T-helper 1 cell treated with Interleukin-12 subunit alpha and Interleukin-12 subunit beta and Interleukin-4 antibody, amounts not matched to agents 30 μg/mL and 1 μg/mL, for 36 hours (primary cell): ENCODE measurements around the gene NRG2.

Experiments
- H3K27ac Mint-ChIP-seq: one replicate; pipeline ENCODE4 v1.8.0; 2021; ENCODE audit warnings: mild to moderate bottlenecking, mixed read lengths
- H3K27me3 Mint-ChIP-seq: one replicate; pipeline ENCODE4 v1.8.0; 2021; ENCODE audit warnings: low read depth, mixed read lengths
- H3K36me3 Mint-ChIP-seq: one replicate; pipeline ENCODE4 v1.8.0; 2021; ENCODE audit warnings: low read depth, mixed read lengths
- H3K4me1 Mint-ChIP-seq: one replicate; pipeline ENCODE4 v1.8.0; 2021; ENCODE audit warnings: low read depth, mixed read lengths
- H3K4me3 Mint-ChIP-seq: one replicate; pipeline ENCODE4 v1.8.0; 2021; ENCODE audit warnings: mild to moderate bottlenecking, moderate library complexity, mixed read lengths
- H3K9me3 Mint-ChIP-seq: one replicate; pipeline ENCODE4 v1.8.0; 2021; ENCODE audit warnings: mixed read lengths

Gene NRG2

DNA sequence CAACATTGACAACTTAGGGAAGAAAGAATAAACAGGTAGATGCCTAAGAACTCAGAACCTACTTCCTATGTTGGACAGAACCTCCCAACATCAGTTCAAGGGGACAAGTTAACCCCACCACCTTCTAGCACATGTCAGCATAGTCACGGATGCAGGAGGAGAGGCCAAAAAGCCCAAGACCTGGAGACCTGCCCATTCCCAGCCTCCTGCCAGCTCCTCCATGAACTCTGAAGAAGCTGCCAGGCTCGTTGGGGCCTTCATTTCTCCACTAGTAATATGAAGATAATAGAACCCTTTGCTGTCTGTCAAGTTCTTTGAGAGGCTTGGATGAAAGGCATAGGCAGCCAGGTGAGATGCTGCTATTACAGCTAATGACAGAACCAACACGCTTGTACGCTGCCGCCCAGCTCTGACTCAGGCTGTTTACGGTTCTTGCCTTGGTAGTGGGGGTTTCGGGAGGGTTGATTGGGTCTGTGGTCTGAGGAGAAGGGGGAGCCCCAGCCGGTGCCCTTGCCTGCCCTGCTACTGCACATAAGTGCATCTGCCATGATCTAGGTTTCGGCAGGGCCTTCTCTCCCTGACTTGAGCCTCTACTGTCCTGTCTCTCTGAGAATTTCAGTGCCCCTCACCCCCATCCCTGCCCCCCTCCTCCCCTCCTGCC lies 82.2 kb downstream of the NRG2 start:
- no peaks in the 10 kb centered on the region for H3K36me3 Mint-ChIP-seq
- H3K9me3 Mint-ChIP-seq = no peaks in the 10 kb centered on the region
- peaks cover 3% of the 10 kb centered on the region for H3K27me3 Mint-ChIP-seq
- no peak overlapping the region for H3K4me3 Mint-ChIP-seq
- no peak overlapping the region for H3K27ac Mint-ChIP-seq
- H3K4me1 Mint-ChIP-seq = no peaks in the 10 kb centered on the region

DNA sequence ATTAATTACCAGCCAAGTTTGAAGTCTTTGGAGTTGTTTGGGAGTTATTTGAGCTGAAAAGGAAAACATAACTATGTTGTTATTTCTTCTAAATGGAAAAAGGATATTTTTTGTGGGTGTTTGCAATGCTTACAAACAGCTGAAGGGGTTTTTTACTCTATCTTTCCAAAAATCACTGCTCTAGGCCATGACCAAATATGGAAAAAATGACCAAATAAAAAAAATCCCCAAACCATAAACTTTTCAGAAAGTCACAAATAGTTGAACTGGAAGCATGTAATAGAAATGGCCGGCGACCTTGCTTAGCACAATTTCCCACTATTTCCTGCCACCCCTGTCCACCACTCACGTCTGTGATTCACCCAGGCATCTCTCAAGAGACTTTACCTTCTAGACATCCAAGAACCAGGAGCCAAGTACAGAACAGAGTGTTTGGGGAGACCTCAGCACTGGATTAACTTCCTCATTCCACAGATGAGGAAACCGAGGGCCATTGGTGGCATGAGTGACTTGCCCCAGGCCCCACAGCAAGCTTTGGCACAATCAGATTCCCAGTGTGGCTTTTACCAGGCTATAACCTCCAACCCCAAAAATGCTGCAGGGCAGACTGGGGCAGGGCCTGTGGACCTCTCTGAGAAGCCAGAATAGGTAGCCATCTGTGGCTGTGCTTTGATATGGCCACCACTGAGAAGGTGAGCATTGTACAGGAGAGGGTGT lies 84.5 kb downstream of the NRG2 start:
- no peak overlapping the region for H3K27ac Mint-ChIP-seq
- H3K4me1 Mint-ChIP-seq = no peaks in the 10 kb centered on the region
- no peak overlapping the region for H3K4me3 Mint-ChIP-seq
- no peaks in the 10 kb centered on the region for H3K36me3 Mint-ChIP-seq
- H3K27me3 Mint-ChIP-seq = peaks cover 3% of the 10 kb centered on the region
- no peaks in the 10 kb centered on the region for H3K9me3 Mint-ChIP-seq

DNA sequence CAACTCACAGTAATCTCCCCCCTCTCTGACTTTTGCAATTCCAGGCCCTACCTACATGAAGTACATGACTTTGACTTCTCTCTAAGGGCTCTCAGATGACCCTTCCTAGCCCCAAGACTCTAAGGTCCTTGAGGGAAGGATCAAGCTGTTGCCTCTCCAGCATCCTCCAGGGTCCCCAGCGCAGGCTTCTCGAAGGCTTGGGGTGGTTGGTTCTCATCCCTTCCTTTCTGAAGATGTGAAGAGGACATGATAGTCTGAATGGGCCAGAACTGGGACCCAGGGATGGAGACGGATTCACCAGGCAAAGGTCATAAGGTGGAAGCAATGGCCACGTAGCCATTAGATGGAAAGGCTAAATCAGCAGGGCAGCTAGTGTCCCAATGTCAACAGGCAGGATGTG lies 86.8 kb downstream of the NRG2 start:
- Mint-ChIP-seq H3K4me3 (no peak overlapping the region), H3K27ac (no peak overlapping the region), H3K4me1 (no peaks in the 10 kb centered on the region), H3K36me3 (no peaks in the 10 kb centered on the region), H3K27me3 (no peaks in the 10 kb centered on the region), H3K9me3 (no peaks in the 10 kb centered on the region)

DNA sequence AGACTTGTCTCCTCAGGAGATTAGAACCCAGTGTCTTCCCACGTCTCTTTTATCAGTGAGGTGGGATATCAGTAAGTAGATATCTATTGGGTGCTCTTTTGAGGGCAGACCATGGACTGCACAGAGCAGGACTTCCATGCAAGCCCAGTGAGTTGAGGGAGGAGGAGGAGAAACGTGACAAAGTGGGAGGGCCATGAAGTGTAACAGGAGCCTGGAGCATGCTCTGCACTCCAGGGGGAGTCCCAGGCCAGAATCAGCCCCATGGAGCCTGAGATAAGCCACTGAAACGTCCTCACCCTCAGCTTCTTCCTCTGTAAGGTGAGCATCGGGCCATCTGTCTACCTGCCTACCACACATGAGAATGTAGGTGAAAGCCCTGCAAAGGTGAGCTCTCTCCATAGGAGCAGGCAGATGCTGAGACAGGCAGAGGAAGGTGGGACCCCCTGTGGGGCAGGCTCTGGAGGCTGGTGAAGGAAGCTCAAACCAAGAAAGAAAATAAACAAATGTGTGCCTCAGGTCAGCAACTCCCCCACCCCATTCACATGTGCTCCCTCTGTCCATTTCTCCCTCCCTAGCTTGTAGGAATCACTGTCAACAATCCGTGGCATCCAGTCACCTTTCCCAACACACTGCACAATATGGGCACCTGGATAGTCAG lies 87.4 kb downstream of the NRG2 start:
- H3K36me3 Mint-ChIP-seq = no peaks in the 10 kb centered on the region
- no peaks in the 10 kb centered on the region for H3K9me3 Mint-ChIP-seq
- H3K27me3 Mint-ChIP-seq = peaks cover 2% of the 10 kb centered on the region
- H3K4me3 Mint-ChIP-seq = no peak overlapping the region
- no peak overlapping the region for H3K27ac Mint-ChIP-seq
- H3K4me1 Mint-ChIP-seq = no peaks in the 10 kb centered on the region

DNA sequence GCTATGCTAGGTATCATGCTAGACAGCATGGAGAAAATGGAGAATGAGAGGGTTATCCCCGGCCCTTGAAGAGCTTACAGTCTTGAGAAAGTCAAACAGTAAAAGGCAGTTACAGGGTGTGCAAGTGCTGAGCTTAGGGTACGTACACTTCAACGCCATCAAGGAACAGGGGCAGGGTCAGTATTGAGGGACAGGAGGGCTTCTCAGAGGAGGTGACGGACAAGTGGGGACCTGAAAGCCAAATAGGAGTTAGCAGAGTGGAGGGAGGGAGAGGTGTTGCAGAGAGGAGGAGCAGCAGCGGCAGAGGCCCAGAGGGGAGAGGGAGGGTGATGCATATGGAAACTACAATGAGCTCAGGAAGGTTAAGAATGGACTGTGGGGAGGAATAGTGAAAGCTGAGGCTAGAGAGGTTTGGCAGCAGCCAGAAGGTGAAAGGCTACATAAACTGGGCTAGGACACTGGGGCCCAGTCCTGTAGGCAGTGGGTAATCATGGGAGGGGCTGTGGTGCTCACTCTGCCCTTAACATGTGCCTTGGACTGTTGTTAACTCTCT lies 88.0 kb downstream of the NRG2 start:
- no peak overlapping the region for H3K4me3 Mint-ChIP-seq
- no peaks in the 10 kb centered on the region for H3K36me3 Mint-ChIP-seq
- H3K27me3 Mint-ChIP-seq = peaks cover 5% of the 10 kb centered on the region
- no peak overlapping the region for H3K27ac Mint-ChIP-seq
- H3K9me3 Mint-ChIP-seq = no peaks in the 10 kb centered on the region
- H3K4me1 Mint-ChIP-seq = no peaks in the 10 kb centered on the region

DNA sequence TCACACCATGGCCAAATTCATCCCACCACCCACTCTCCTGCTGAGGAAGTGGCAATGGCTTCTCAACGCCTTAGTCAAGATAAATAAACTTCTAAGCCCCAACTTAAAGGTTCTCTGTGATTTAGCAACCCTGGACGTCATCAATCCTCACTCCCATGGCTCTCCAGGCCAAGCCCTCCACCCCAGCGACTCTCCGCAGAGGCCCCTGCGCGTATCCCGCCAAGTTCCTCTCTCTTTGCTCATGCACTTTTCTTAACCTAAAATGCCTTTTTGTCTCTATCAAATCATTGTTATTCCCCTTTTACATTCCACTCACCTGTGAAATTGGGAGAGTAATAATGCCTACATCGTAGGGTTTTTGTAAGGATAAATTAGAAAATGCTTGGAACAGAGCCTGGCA lies 88.6 kb downstream of the NRG2 start:
- Mint-ChIP-seq H3K36me3 (no peaks in the 10 kb centered on the region), H3K4me3 (no peak overlapping the region), H3K27ac (no peak overlapping the region), H3K27me3 (peaks cover 5% of the 10 kb centered on the region), H3K4me1 (no peaks in the 10 kb centered on the region), H3K9me3 (no peaks in the 10 kb centered on the region)

DNA sequence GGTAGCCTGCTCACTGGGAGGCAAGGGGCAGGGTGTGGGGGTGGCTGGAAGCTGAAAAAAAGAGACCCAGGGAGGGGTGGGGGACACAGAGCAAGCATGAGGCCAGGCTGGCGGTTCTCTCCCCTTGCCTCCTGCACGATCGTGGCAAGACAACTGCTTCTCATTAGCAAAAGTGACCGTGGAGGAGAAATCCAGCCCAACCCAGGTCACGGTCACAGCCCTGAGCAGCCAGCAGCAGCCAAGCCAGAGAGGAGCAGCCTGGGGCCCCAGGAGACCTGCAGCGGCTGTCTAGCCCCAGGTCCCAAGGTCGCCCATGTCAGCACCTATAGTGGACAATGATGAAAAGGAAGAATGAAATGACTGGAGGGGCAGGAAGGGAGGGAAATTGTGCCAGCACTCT lies 89.1 kb downstream of the NRG2 start:
- Mint-ChIP-seq H3K4me1 (no peaks in the 10 kb centered on the region), H3K9me3 (no peaks in the 10 kb centered on the region), H3K36me3 (no peaks in the 10 kb centered on the region), H3K27me3 (peaks cover 9% of the 10 kb centered on the region), H3K27ac (no peak overlapping the region), H3K4me3 (no peak overlapping the region)

DNA sequence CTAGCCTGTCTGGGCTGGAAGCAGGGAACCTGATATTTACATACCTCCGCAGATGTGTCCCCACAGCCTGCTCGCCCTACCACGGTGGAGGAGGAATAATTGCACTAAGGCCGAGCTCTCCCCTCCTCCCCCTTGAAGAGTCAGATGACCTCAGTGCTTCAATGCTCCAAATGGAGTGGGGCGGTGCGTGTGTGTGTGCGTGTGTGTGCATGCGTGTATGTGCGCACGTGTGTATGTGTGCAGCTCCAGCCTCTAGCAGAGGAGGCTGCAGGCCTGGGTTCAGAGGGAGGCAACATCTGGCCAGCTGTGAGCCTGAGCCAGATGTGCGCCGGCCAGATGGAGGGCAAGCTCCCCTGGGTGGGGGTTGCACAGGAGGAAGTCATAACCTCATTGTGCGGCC lies 90.5 kb downstream of the NRG2 start:
- Mint-ChIP-seq H3K27ac (no peak overlapping the region), H3K27me3 (peaks cover 20% of the 10 kb centered on the region), H3K9me3 (no peaks in the 10 kb centered on the region), H3K4me3 (no peak overlapping the region), H3K4me1 (no peaks in the 10 kb centered on the region), H3K36me3 (no peaks in the 10 kb centered on the region)

DNA sequence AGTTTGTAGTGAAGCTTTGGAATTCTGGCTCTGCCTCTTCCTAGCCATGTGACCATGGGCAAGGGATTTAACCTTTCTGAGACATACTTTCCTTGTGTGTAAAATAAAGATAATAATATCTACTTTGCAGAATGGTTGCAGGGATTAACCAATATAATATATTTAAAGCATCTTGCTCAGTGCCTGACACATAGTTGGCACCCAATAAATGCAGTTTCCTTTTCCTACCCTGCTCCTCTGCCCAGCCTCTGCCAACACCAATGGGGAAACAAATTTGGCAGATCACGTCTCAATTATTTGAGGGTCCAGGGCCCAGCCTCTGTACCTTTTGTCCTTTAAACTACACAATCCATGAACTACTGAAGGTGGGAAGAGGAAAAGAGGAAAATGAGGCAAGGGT lies 91.1 kb downstream of the NRG2 start:
- peaks cover 25% of the 10 kb centered on the region for H3K27me3 Mint-ChIP-seq
- no peaks in the 10 kb centered on the region for H3K4me1 Mint-ChIP-seq
- H3K27ac Mint-ChIP-seq = no peak overlapping the region
- no peak overlapping the region for H3K4me3 Mint-ChIP-seq
- H3K36me3 Mint-ChIP-seq = no peaks in the 10 kb centered on the region
- H3K9me3 Mint-ChIP-seq = no peaks in the 10 kb centered on the region

DNA sequence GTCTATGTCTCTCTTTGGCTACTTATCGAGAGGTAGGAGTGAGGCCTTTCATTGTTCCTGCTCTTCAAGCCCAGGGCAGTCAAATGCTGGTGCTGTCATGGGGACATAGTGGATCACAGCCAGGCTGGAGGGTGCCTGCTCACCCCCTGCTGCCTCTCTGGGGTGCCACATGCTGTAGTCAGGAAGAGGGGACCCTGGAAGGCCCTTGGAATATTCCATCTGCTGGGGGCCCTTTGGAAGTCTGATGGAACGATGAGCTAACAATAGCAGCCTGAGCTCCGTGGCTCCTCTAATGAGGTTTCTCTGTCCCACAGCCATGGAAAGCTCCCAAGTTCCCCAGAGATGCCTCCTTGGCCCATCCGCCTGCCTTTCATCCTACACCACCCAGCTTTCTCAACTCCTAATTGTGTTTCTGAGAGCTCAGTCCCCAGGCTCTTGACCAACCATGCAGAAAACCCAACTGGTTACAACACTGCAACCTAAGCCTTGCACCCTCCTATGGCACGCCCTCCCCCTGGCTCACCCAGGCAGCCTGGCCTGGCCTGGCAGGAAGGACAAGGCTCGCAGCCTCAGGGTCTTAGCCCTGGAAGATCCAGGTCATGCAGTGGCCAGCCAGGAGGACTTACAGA lies 91.7 kb downstream of the NRG2 start:
- no peak overlapping the region for H3K27ac Mint-ChIP-seq
- no peaks in the 10 kb centered on the region for H3K4me1 Mint-ChIP-seq
- H3K27me3 Mint-ChIP-seq = peaks cover 29% of the 10 kb centered on the region
- no peaks in the 10 kb centered on the region for H3K36me3 Mint-ChIP-seq
- no peak overlapping the region for H3K4me3 Mint-ChIP-seq
- H3K9me3 Mint-ChIP-seq = no peaks in the 10 kb centered on the region

DNA sequence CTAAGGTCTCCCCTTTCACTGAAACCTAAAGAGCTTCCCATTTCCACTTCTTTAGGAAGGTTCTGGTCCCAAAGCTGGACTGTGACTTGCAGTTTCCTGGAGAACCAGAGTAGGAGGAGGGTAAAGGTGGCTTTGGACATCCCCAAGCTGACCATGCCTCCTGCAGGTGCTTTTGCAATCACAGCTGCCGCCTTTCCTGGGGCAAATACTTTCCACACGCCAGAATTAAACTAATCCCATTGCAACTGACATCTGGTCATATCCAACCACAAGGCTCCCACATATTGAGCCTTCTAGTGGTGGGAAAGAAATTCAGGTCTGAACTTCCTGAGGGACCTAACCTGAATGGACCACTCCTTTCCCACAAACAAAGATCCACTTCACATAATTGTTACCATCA lies 92.7 kb downstream of the NRG2 start:
- H3K4me1 Mint-ChIP-seq = no peaks in the 10 kb centered on the region

DNA sequence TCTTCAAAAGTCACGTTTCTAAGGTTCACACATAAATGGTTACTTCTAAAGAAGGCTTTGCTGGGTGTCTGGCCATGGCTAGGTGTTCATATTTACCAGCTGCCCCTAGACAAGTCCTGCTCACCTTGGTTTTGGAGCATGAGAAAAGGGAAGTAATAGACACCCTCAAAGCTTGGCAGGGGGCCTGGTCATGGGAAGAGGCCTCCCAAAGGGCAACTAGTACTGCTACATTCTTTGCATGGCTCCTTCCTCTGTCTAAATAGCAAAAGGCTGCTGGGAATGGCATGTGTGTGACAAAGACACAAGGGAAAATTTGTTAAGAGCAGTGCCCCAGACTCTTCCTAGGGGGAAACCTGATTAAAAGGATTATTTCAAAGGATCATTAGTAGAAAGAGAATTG lies 93.4 kb downstream of the NRG2 start:
- Mint-ChIP-seq H3K27ac (no peak overlapping the region), H3K4me3 (no peak overlapping the region), H3K9me3 (no peaks in the 10 kb centered on the region), H3K27me3 (peaks cover 42% of the 10 kb centered on the region), H3K36me3 (no peaks in the 10 kb centered on the region), H3K4me1 (no peaks in the 10 kb centered on the region)

More for the DNA sequence above, 92.7 kb downstream of the NRG2 start:
- no peaks in the 10 kb centered on the region for H3K36me3 Mint-ChIP-seq
- no peak overlapping the region for H3K4me3 Mint-ChIP-seq
- peaks cover 34% of the 10 kb centered on the region for H3K27me3 Mint-ChIP-seq
- no peaks in the 10 kb centered on the region for H3K9me3 Mint-ChIP-seq
- no peak overlapping the region for H3K27ac Mint-ChIP-seq

DNA sequence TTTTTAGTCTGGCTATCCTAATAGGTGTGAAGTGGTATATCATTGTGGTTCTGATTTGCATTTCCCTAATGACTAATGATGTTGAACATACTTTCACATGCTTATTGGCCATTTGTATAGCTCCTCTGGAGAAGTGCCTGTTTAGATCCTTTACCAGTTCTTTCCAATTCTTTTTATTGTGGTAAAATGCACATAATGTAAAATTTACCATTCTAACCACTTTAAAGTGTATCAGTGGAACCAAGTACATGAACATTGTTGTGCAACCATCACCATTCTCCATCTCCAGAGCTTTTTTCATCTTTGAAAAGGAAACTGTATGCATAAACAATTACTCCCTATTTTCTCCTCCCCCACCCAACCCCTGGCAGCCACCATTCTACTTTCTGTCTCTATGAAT lies 95.4 kb downstream of the NRG2 start:
- no peaks in the 10 kb centered on the region for H3K36me3 Mint-ChIP-seq
- H3K9me3 Mint-ChIP-seq = no peaks in the 10 kb centered on the region
- peaks cover 48% of the 10 kb centered on the region for H3K27me3 Mint-ChIP-seq
- H3K27ac Mint-ChIP-seq = no peak overlapping the region
- no peaks in the 10 kb centered on the region for H3K4me1 Mint-ChIP-seq
- H3K4me3 Mint-ChIP-seq = no peak overlapping the region

DNA sequence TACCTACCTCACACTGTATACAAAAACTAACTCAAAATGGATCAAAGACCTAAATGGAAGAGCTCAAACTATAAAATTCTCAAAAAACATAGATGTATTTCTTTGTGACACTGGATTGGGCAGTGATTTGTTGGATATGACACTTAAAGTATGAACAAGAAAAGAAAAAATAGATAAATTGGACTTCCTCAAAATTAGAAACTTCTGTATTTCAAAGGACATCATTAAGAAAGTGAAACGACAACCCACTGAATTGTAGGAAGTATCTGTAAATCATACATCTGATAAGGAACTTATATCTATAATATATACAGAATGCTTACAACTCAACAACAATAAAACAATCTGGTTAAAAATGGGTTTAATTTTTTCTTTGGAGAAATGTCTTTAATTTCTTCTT lies 96.7 kb downstream of the NRG2 start:
- Mint-ChIP-seq H3K27ac (no peak overlapping the region), H3K4me3 (no peak overlapping the region), H3K36me3 (no peaks in the 10 kb centered on the region), H3K4me1 (no peaks in the 10 kb centered on the region), H3K9me3 (no peaks in the 10 kb centered on the region), H3K27me3 (peaks cover 52% of the 10 kb centered on the region)
